GM23248 (cell line): Measurements from ENCODE around the gene HCN1.

Experiments used
- EZH2 ChIP-seq: fragments of 200-600 bp; sonication (generic); IDR thresholded peaks from 2 replicates; pipeline ENCODE4 v1.6.1; 2018; ENCODE audit warnings: antibody characterized with exemption, mild to moderate bottlenecking; ENCODE audit not compliant: insufficient read depth, poor library complexity, severe bottlenecking
- EZH2phosphoT487 ChIP-seq: fragments of 200-600 bp; sonication (generic); IDR thresholded peaks from 2 replicates; pipeline ENCODE4 v1.6.1; 2018; ENCODE audit warnings: antibody characterized with exemption, moderate library complexity, mild to moderate bottlenecking, low read depth; ENCODE audit not compliant: insufficient read depth

DNA sequence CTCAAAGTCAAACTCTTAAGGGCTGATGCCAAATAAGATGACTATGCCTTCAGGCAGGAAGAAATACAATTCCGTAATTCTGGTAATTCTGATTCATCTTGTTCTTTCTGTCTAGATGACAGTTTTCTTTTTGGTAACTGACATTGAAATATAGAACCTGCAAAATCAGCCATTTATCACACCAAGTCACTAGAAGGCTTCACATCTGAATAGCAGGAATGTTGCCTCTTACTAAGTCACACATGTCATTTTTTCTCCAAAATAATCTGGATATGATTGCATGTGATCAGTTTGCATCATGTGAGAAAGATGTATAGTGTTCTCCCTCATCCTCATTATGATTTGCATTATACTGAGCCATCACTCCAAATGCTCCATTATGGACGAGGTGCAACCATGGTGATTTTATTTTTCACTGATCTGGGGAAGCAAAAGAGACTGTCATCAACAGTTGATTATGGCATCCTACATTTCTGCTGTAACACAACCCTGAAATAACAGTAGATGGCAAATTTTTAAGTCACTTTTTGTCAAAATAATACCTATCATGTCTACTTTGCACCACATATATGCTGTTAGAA lies 69.0 kb downstream of the HCN1 start:
- TF ChIP-seq EZH2 (no peak), EZH2phosphoT487 (no peak)
